Stimulated activated naive CD4-positive, alpha-beta T cell (primary cell): ENCODE data around the gene TMEM62.

Experiments used
- DNase-seq, 6 experiments: peaks; one replicate each; lab custom pipeline; 2025; lab: John Stamatoyannopoulos, UW

Gene TMEM62

DNA sequence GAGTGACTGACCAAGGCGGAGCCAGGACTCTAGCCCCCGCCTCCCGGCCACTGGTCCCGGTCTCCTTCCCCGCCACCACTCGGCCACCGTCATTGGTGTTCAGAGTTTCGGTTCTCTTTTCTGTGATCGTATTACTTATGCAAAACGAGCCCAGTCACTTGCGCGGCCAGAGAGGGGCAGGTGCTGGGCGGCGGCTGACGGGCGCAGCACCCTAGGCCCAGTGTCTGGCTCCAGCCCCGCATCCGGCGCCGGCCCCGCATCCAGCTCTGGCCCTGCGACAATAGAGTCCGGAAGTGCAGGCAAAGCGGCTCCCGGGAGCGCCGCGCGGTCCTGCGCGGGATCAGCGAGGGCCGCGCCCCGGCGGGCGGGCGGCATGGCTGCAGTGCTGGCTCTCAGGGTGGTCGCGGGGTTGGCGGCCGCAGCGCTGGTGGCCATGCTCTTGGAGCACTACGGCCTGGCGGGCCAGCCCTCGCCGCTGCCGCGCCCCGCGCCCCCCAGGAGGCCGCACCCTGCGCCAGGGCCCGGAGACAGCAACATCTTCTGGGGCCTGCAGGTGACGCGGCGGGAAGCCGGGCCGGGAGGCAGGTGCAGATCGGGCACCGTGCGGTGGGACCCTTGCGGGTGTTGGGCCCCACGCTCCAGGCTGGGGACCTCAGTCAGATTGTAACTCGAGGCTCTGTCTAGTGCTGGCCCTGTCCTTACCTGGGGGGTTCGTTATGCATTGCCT is at the start of gene TMEM62:
TSS of gene TMEM62 (plus strand) at position 157 of the 727 bp plus-strand sequence. CDS start at position 374, 217 bp downstream.
- DNase-seq, result peak; percentile 16 to 65 (median 43)

- DNase-seq, result no peak
These were observed 47.5 kb upstream of the TMEM62 start for GRCh38 chr15:43085921-43086320.

DNA sequence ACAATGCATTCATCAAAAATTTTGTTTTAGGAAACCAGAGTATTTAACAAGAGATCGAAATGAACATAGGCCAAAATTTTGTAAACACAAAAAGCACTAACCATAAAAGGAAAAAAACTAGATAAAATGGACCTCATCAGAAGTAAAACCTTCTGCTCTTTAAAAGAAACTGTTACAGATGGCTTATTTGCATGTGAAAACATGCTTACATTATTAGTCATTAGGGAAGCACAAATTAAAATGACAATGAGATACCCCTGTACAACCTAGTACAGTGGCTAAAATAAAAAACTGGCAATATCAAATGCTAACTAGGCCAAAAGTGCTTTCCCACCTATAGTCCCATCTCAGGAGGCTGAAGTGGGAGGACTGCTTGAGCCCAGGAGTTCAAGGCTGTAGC is 46.8 kb upstream of the TMEM62 start:
- DNase-seq, result no peak

GRCh38 chr15:43091859-43092258 is 41.5 kb upstream of the TMEM62 start:
- no peak for DNase-seq

DNA sequence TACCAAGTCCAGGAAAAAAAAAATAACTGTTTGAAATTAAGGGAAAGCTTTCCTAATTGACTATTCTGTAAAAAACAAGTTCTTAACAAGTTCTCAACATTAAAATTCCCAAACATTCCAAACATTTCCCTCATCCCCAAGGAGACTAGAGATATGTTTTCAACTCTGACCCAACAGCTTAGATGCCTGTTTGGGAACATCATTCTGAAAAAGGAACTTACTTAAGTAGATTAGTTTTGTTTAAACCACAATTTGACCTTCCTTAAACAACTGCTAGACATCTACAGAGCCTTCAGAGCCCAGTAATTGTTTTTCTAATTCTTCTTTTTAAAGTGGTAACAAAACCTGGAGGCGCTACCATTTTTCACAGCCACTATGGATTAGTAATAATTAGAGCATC is 40.4 kb upstream of the TMEM62 start:
- no peak for DNase-seq

DNA sequence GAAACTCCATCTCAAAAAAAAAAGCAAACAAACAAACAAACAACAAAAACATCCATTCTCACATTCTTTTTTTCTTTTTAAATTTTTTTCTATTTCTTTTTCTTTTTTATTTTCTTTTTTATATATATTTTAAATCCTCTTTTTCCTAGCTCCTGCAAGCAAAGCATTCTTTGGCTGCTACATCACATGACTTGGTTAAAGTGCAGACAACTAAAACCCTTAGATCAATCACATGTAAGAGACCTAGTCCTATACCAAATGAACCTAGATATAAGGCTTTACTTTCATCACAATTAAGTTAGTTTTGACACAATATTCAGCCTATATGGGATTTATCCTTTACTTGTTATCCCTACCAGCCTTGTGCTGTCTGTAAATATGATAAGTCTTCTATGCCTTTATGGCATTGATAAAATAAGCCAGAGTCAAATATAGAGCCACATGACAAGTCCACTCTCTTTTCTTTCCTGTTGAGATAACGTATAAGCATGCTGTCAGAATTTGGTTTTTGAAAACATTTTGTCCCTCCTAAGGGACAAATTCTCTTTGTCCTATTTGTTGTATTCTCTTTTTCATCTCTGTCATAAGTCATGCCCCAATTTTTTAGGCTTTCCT is 38.9 kb upstream of the TMEM62 start:
- no peak for DNase-seq

DNA sequence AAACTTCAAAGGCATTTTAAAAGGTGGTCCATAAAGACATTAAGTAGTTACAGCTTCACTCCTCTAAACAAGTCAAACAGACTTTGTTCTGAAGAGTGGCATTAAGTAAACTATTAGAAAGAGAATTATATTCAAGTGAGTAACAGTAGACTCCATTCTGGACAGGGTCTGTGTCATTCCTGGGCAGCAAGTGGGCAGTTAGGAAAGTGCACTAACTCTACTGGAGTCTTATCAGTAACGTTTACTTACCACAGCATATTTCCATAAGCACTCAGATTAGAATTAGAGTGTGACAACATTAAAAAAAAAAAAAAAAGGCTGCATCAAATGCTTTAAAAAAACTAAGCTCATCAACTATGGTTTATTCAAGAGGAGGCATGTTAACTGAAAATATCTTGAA is 38.1 kb upstream of the TMEM62 start:
- no peak for DNase-seq

GRCh38 chr15:43095708-43096347 is 37.6 kb upstream of the TMEM62 start:
- no peak for DNase-seq

DNA sequence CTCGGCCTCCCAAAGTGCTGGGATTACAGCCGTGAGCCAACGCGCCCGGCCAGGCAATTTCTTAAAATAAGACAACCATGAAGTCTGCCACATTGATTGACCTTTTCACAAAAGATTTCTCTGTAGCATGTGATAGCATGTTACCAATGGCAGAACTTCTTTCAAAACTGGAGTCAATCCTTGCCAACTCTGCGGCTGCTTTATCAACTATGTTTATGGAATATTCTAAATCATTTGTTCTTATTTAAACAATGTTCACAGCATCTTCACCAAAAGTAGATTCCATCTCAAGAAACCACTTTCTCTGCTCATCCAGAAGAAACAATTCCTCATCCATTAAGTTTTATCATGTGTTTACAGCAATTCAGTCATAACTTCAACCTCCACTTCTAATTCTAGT is 37.0 kb upstream of the TMEM62 start:
- DNase-seq, result no peak

DNA sequence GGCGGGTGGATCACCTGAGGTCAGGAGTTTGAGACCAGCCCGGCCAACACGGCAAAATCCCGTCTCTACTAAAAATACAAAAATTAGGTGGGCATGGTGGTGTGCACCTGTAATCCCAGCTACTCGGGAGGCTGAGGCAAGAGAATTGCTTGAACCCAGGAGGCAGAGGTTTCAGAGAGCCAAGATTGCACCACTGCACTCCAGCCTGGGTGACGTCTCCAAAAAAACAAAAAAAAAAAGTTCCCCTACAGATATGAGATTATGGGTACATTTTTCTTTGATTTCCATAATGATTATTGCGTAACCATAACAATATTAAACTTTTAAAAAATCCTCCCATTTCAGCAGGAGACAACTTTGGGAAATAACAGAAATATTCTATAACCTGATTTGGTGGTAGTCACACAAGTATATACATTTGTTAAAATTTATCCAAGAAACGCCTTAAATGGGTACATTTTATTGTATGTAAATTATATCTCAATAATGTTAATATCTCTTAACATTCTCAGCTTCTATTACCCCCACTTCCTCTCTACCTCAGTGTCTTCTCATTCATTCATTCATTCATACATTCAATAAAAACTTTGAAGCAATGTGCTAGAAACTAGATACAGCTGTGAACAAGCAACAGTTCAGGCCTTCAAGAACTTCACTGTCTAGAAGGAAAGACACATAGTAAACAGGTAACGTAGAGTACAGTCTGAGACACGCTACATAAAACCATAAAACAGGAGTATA is 34.1 kb upstream of the TMEM62 start:
- no peak for DNase-seq

- DNase-seq, result no peak
These were observed 32.4 kb upstream of the TMEM62 start for GRCh38 chr15:43100971-43101370.

- no peak for DNase-seq
These were observed 31.2 kb upstream of the TMEM62 start for GRCh38 chr15:43102187-43102586.

GRCh38 chr15:43103907-43104306 is 29.5 kb upstream of the TMEM62 start:
- DNase-seq, result no peak

DNA sequence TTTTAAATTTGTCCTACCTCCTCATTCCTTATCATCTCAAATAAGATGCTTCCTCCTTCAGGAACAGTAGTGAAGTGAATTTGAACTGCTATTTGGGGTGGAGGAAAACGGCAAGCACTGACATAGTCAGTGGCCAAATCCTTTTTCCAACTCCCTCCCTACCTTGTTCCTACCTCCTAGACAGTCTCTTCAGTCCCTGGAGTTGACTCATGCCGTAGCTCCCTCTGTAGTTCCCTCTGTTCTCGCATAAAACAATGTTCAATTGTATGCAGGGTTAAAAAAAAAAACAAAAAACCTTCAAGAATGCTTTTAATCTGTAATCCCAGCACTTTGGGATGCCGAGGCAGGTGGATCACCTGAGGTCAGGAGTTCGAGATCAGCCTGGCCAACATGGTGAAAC is 29.0 kb upstream of the TMEM62 start:
- DNase-seq, result no peak

DNA sequence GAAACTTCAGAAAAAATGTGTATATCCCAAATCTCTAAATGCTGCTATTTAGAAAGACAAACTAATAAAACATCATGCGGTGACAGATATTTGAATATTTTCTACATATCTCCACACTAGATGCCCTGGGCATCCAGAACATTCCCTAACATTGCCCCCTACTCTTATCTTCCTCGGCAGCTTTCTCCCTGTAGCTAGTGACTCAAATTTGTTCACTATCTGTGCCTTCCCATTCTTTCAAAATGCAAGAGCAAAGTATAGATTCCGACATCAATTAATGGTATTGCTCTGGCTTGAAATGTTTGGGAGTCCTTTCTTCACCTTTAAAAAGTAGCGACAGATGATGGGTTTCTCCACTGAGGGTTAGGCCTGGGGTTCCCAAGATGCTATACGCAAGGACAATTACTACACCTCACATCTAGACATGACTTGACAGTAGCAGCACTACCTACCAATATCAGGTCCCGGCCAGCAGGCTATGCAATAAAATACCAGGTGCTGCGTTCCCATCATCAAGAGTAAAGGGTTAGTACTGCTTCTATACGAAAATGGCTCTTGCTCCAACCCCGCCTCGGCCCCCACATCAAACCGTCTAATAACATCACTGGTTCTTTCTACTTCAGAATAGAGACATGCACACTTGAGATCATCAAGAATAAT is 28.2 kb upstream of the TMEM62 start:
- peak in 2 of 6 experiments; percentile 20 to 38 for DNase-seq

- peak; percentile 75 to 89 (median 86) for DNase-seq
These were observed 27.5 kb upstream of the TMEM62 start, which contains the start of gene UBR1 for GRCh38 chr15:43105778-43106485. Gene UBR1, minus strand, starts transcription at chr15:43106038. Its CDS starts 16 bp downstream, at chr15:43106022.

DNA sequence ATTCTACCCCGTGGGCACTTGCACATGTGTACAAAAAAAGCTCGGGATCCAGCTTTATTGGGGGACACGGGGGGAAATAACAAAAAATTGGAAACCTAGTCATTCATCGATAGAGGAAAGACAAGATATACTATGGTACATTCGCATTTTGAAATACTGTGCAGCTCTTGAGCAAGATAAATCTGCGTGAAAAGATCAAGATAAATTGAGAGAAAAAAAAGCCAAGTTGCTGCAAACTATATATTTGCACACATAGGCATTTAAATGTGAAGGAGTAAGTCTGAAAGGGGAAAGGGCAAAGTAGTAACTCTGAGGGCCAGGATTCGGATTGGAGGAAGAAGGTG is 26.9 kb upstream of the TMEM62 start:
- no peak for DNase-seq

- no peak for DNase-seq
These were observed 25.6 kb upstream of the TMEM62 start for GRCh38 chr15:43107751-43108150.

GRCh38 chr15:43111354-43111753 is 22.0 kb upstream of the TMEM62 start:
- no peak for DNase-seq

- DNase-seq, result no peak
These were observed 15.1 kb upstream of the TMEM62 start for GRCh38 chr15:43118286-43118685.

- no peak for DNase-seq
These were observed 14.6 kb upstream of the TMEM62 start for GRCh38 chr15:43118829-43119228.
